GM12878 (cell line): ENCODE data around the gene EHMT2. TPM values are rescaled to one million over a fixed set of nuclear protein-coding genes. Genes with fewer than 3 reads are reported as not detected.

ENCODE experiments used
- ATAC-seq: fragments of 200-7000 bp; cut with Tn5 transposase; 3 replicates; pipeline ENCODE4 v1.9.1; 2020; ENCODE audit warnings: mild to moderate bottlenecking, moderate library complexity
- Bru-seq: library from RNA; stranded (reverse); fragments of 400-500 nt; gene quantifications from one replicate; lab custom pipeline; 2021; lab: Mats Ljungman, UMichigan
- BruChase-seq, 2 experiments: library from RNA; stranded (reverse); fragments of 400-500 nt; gene quantifications; one replicate each; lab custom pipeline; 2021; lab: Mats Ljungman, UMichigan
- BruUV-seq: library from RNA; stranded (reverse); fragments of 400-500 nt; replicated peaks from 2 replicates; lab custom pipeline; 2021; lab: Mats Ljungman, UMichigan
- CTCF ChIA-PET: fragments of 300-600 bp; sonication (Branson Sonifier 250); formaldehyde crosslinking; extraction: SDS; loops from one replicate; lab custom pipeline; 2021; ENCODE audit warnings: inconsistent platforms; lab: Yijun Ruan, JAX
- POLR2A ChIA-PET: fragments of 350-600 bp; formaldehyde crosslinking; extraction: SDS; loops from one replicate; lab custom pipeline; 2021; ENCODE audit warnings: inconsistent platforms; lab: Charles Lee
- RAD21 ChIA-PET: fragments of 300-600 bp; sonication (Branson Sonifier 250); formaldehyde crosslinking; loops from one replicate; lab custom pipeline; 2023; ENCODE audit warnings: antibody characterized with exemption; ENCODE audit not compliant: unreplicated experiment; lab: Charles Lee
- SMC1A ChIA-PET: fragments of 300-600 bp; sonication (Branson Sonifier 250); formaldehyde crosslinking; loops from one replicate; lab custom pipeline; 2023; ENCODE audit not compliant: unreplicated experiment, uncharacterized antibody; lab: Charles Lee
- DNase-seq: peaks from one replicate; pipeline ENCODE4 v3.0.0-alpha.2; 2011; ENCODE audit warnings: low read depth, low spot score
- FAIRE-seq: peaks from 3 replicates; lab custom pipeline; 2011; peaks lifted over from hg19 to GRCh38; lab: Jason Lieb, UNC
- H2AFZ ChIP-seq: 2 replicates; pipeline ENCODE4 v1.6.0; 2011; ENCODE audit warnings: low read depth, low read length, control low read depth; ENCODE audit not compliant: control insufficient read depth
- H3K27ac ChIP-seq: 2 replicates; pipeline ENCODE4 v1.5.1; 2011; ENCODE audit warnings: control low read depth; ENCODE audit not compliant: control insufficient read depth, insufficient read depth
- H3K27me3 ChIP-seq, 2 experiments: replicated peaks in 1 of 2; 2 replicates each; pipeline versions ENCODE4 v1.6.0 to v1.6.1; 2011; ENCODE audit warnings: low read length in 1 of 2; ENCODE audit not compliant: control insufficient read depth in 2 of 2, insufficient read depth in 2 of 2
- H3K36me3 ChIP-seq, 2 experiments: 2 replicates each; pipeline ENCODE4 v1.5.1; 2011; ENCODE audit warnings: low read length in 1 of 2; ENCODE audit not compliant: control insufficient read depth in 2 of 2, insufficient read depth in 2 of 2
- H3K4me1 ChIP-seq: 2 replicates; pipeline ENCODE4 v1.6.1; 2011; ENCODE audit warnings: mild to moderate bottlenecking, low read length, moderate library complexity, mixed read lengths; ENCODE audit not compliant: control insufficient read depth, insufficient read depth
- H3K4me2 ChIP-seq: 2 replicates; pipeline ENCODE4 v1.6.0; 2011; ENCODE audit warnings: control low read depth; ENCODE audit not compliant: control insufficient read depth, insufficient read depth
- H3K4me3 ChIP-seq: fragments of 200-600 bp; sonication (generic); 2 replicates; pipeline ENCODE4 v1.5.1; 2016
- H3K79me2 ChIP-seq: 2 replicates; pipeline ENCODE4 v1.6.0; 2011; ENCODE audit warnings: low read length; ENCODE audit not compliant: control insufficient read depth, insufficient read depth
- H3K9ac ChIP-seq: 2 replicates; pipeline ENCODE4 v1.8.0; 2011; ENCODE audit warnings: low read length, control low read depth, mixed read lengths; ENCODE audit not compliant: control insufficient read depth, insufficient read depth
- H3K9me3 ChIP-seq: replicated peaks from 3 replicates; pipeline ENCODE4 v1.5.1; 2011; ENCODE audit warnings: mild to moderate bottlenecking, low read length; ENCODE audit not compliant: control insufficient read depth, insufficient read depth
- H4K20me1 ChIP-seq: 2 replicates; pipeline ENCODE4 v1.6.0; 2011; ENCODE audit not compliant: control insufficient read depth, insufficient read depth
- ASH2L ChIP-seq: fragments of 300-600, 200-600 bp; sonication (generic); IDR thresholded peaks from 2 replicates; pipeline ENCODE4 v1.6.1; 2017; ENCODE audit warnings: low read depth, mild to moderate bottlenecking, borderline replicate concordance
- ATF2 ChIP-seq: IDR thresholded peaks from 2 replicates; pipeline ENCODE4 v1.6.1; 2012; ENCODE audit warnings: low read length, inconsistent platforms
- CBFB ChIP-seq: IDR thresholded peaks from 2 replicates; pipeline ENCODE4 v1.6.1; 2016; ENCODE audit warnings: antibody characterized with exemption, low read depth
- CEBPB ChIP-seq, 2 experiments: fragments of 150-350 bp in 1 of 2; IDR thresholded peaks; 2 replicates each; pipeline ENCODE4 v1.6.1; 2012 to 2014; ENCODE audit warnings: low read depth in 2 of 2, low read length in 2 of 2, borderline replicate concordance in 1 of 2, inconsistent platforms in 1 of 2
- EED ChIP-seq: sonication (generic); IDR thresholded peaks from 2 replicates; pipeline ENCODE4 v1.6.1; 2016; ENCODE audit warnings: antibody characterized with exemption, low read depth
- GABPA ChIP-seq: IDR thresholded peaks from 2 replicates; pipeline ENCODE4 v1.6.1; 2014; ENCODE audit warnings: antibody characterized with exemption, low read depth, mild to moderate bottlenecking, inconsistent platforms
- IKZF1 ChIP-seq: fragments of 450-650 bp; conservative IDR thresholded peaks from 2 replicates; pipeline ENCODE4 v1.6.1; 2017; ENCODE audit warnings: antibody characterized with exemption, mild to moderate bottlenecking
- IRF4 ChIP-seq: IDR thresholded peaks from 2 replicates; pipeline ENCODE4 v1.6.1; 2011; ENCODE audit warnings: low read depth, low read length
- IRF5 ChIP-seq: fragments of 450-650 bp; IDR thresholded peaks from 2 replicates; pipeline ENCODE4 v1.6.1; 2017; ENCODE audit warnings: borderline replicate concordance
- MTA3 ChIP-seq: IDR thresholded peaks from 2 replicates; pipeline ENCODE4 v1.6.1; 2012; ENCODE audit warnings: low read length, inconsistent platforms, borderline replicate concordance
- MXI1 ChIP-seq: fragments of 150-350 bp; IDR thresholded peaks from 2 replicates; pipeline ENCODE4 v1.6.1; 2011; ENCODE audit warnings: low read depth, mild to moderate bottlenecking, inconsistent platforms, low read length, improper control_type of control experiment
- NBN ChIP-seq: fragments of 450-650 bp; IDR thresholded peaks from 2 replicates; pipeline ENCODE4 v1.6.1; 2016
- NFYB ChIP-seq: IDR thresholded peaks from 2 replicates; pipeline ENCODE4 v1.6.1; 2011; ENCODE audit warnings: low read depth, mild to moderate bottlenecking, low read length, improper control_type of control experiment, moderate library complexity; ENCODE audit not compliant: insufficient read depth
- STAT1 ChIP-seq: fragments of 450-650 bp; conservative IDR thresholded peaks from 2 replicates; pipeline ENCODE4 v1.6.1; 2014; ENCODE audit warnings: antibody characterized with exemption, mild to moderate bottlenecking
- WRNIP1 ChIP-seq: IDR thresholded peaks from 2 replicates; pipeline ENCODE4 v1.6.1; 2011; ENCODE audit warnings: low read depth, low read length, improper control_type of control experiment, borderline replicate concordance
- ZNF217 ChIP-seq: fragments of 450-650 bp; IDR thresholded peaks from 2 replicates; pipeline ENCODE4 v1.6.1; 2017; ENCODE audit warnings: antibody characterized with exemption, mild to moderate bottlenecking
- WGBS: methylation state at CpG from one replicate; pipeline ENCODE4 v1.1.6; 2016; ENCODE audit warnings: low lambda C conversion rate; ENCODE audit not compliant: insufficient replicate concordance, insufficient coverage; ENCODE audit errors: missing lambda C conversion rate; 5-methylcytosine and 5-hydroxymethylcytosine counted together
- in situ Hi-C: fragments of 300-500 bp; cut with MboI; formaldehyde crosslinking; loops from 9 replicates; pipeline ENCODE4 v1.14.3; 2018; ENCODE audit warnings: mixed read lengths
- intact Hi-C: fragments of 100-400 bp; cut with micrococcal nuclease; formaldehyde crosslinking; loops from one replicate; pipeline ENCODE4 v1.14.2; 2022; ENCODE audit not compliant: unreplicated experiment
- long read RNA-seq, 2 experiments: library from polyadenylated mRNA; unstranded; transcript quantifications; one replicate each; pipeline ENCODE4 v2.0.0, GENCODE V29; 2019 to 2020
- polyA minus RNA-seq, 3 experiments: library from RNA; depleted of rRNA, polyadenylated mRNA; stranded (reverse); fragments of >200 nt; gene quantifications; 2 replicates each; pipeline ENCODE4 v1.2.3, GENCODE V29; 2011
- polyA plus RNA-seq, 11 experiments: library from polyadenylated mRNA; depleted of rRNA in 4 of 11; unstranded in 6 of 11; stranded (reverse) in 5 of 11; fragments of >200 nt; fragmentation: Nextera tagmentation in 4 of 11; fragmentation: Illumina TruSeq in 1 of 11; extraction: Ambion mirVana in 4 of 11; extraction: Trizol in 1 of 11; gene quantifications; 1 replicate in 1 of 11; 2 replicates in 10 of 11; pipeline versions ENCODE4 v1.2.1 to v1.2.3, GENCODE V29; 2011 to 2016; ENCODE audit warnings: inconsistent platforms in 2 of 11, missing spikeins in 2 of 11, low read depth in 1 of 11
- total RNA-seq, 4 experiments: library from RNA; depleted of rRNA in 3 of 4; stranded (reverse); fragments of >200 nt in 3 of 4; fragmentation: Illumina TruSeq in 1 of 4; extraction: Trizol in 1 of 4; gene quantifications; 2 replicates each; pipeline versions ENCODE4 v1.2.1 to v1.2.3, GENCODE V29; 2013 to 2021

The EHMT2 gene
- 47.5 and 55.2 TPM in 2 replicates for total RNA-seq (2013; cell fraction: nucleolus; rRNA removed)
- total RNA-seq (2014; rRNA removed) (42.6 and 46.3 TPM in 2 replicates), total RNA-seq (2014; rRNA removed; fragmentation: Illumina TruSeq; extraction: Trizol) (18.3 and 20.9 TPM in 2 replicates), total RNA-seq (2021) (50.3 and 53.2 TPM in 2 replicates), polyA plus RNA-seq (2011; rRNA removed) (17.9 and 31.5 TPM in 2 replicates), polyA plus RNA-seq (2014; fragmentation: Illumina TruSeq; extraction: Trizol) (13.4 and 32.5 TPM in 2 replicates), polyA plus RNA-seq (2014; fragmentation: Nextera tagmentation; extraction: Ambion mirVana) (1 to 10 TPM; 1.7 to 5.2 TPM), polyA plus RNA-seq (2014; rRNA removed) (40.1 and 41.0 TPM in 2 replicates), polyA plus RNA-seq (2016; fragmentation: Nextera tagmentation; extraction: Ambion mirVana) (10 to 100 TPM; 40.6 to 46.8 TPM), polyA minus RNA-seq (2011; rRNA and poly(A)+ RNA removed) (52.4 and 71.9 TPM in 2 replicates), Bru-seq, nascent RNA (percentile 62 among the genes with signal in this experiment), BruChase-seq, experiment 1, labeled RNA remaining after a 6-hour chase (percentile 81 among the genes with signal in this experiment), BruChase-seq, experiment 2, labeled RNA remaining after a 2-hour chase (percentile 74 among the genes with signal in this experiment)
- 23.2 TPM for polyA plus RNA-seq (2011; ENCODE audit: low read depth)
- 38.3 and 47.1 TPM in 2 replicates for polyA plus RNA-seq (2011; cell fraction: cytosol; rRNA removed)
- 134 and 176 TPM in 2 replicates for polyA plus RNA-seq (2011; cell fraction: nucleus; rRNA removed)
- polyA plus RNA-seq (2012): 41.2 and 41.8 TPM in 2 replicates
- polyA minus RNA-seq (2011; cell fraction: cytosol; rRNA and poly(A)+ RNA removed): 26.7 and 32.2 TPM in 2 replicates
- polyA minus RNA-seq (2011; cell fraction: nucleus; rRNA and poly(A)+ RNA removed): 17.5 and 29.8 TPM in 2 replicates
- long read RNA-seq, experiment 1, partial matches to known transcripts: 8 of 19 reads
- long read RNA-seq, experiment 1, other reads (novel, unspliced or antisense): 7 of 19 reads
- long read RNA-seq, experiment 2, partial matches to known transcripts: 4 of 6 reads
- long read RNA-seq, experiment 2, other reads (novel, unspliced or antisense): 2 of 6 reads

GRCh38 chr6:31897612-31898382 lies at the start of gene EHMT2:
TSS of gene EHMT2 (minus strand) at chr6:31897698. CDS start at chr6:31897677, 21 bp downstream.
- 1% methylated on average over 27 of the region's 49 CpGs for WGBS
- Histone ChIP-seq H4K20me1 (no peaks in the 10 kb centered on the region), H3K36me3 (peaks cover under 1 to 7% of the 10 kb centered on the region in 2 experiments; a peak in 3 of 4 replicates), H3K4me2 (peak within 1 kb of the TSS; percentile 97), H2AFZ (peak within 1 kb of the TSS; percentile 77), H3K4me3 (peak within 1 kb of the TSS; percentile 91), H3K27ac (peak within 1 kb of the TSS; percentile 70), H3K9me3 (no peaks in the 10 kb centered on the region), H3K4me1 (peaks cover 18% of the 10 kb centered on the region), H3K9ac (peak within 1 kb of the TSS; percentile 76), H3K79me2 (peaks cover 12% of the 10 kb centered on the region), H3K27me3 (no peaks in the 10 kb centered on the region)
- intact Hi-C loops: no loop called here
- ChIA-PET SMC1A (interaction anchor here (0.9 to 1.3 kb wide), 6 partner anchors 20 to 667 kb away, joined by 3 to 4 read pairs (median 3); partner anchors contain the start of genes NELFE, NEU1 and SKIC2), CTCF (interaction anchor here (0.7 to 1.5 kb wide), 7 partner anchors 14 to 247 kb away, joined by 3 to 9 read pairs (median 3); no protein-coding TSS in a partner anchor), POLR2A (interaction anchor here (0.6 to 1.9 kb wide), 17 partner anchors 9 to 948 kb away, joined by 3 to 9 read pairs (median 4); partner anchors contain the start of genes ABHD16A, ATF6B, FKBPL and LSM2), RAD21 (interaction anchor here (1.2 to 1.5 kb wide), 3 partner anchors 35 to 65 kb away, joined by 3 to 7 read pairs (median 3); partner anchors contain the start of gene NEU1)
- FAIRE-seq (peak; percentile 85), ATAC-seq (peak; percentile 81), DNase-seq (no peak)
- TSS peak; percentile 93 for BruUV-seq
- in situ Hi-C loops: no loop called here
- TF ChIP-seq MXI1 (peak; percentile 5; the same call in 1 of the 2 replicates), NFYB (no peak), ASH2L (no peak), MTA3 (peak; percentile 65; the same call in 1 of the 2 replicates), ATF2 (no peak), ZNF217 (no peak), WRNIP1 (no peak), EED (0 out of 2 replicates have a peak, but pooled peaks have one; percentile 18), NBN (0 out of 2 replicates have a peak, but pooled peaks have one; percentile 17), STAT1 (no peak), GABPA (no peak), IRF4 (0 out of 2 replicates have a peak, but pooled peaks have one; percentile 14), CEBPB (IDR thresholded peaks at IDR 0.05; ENCODE audit: borderline replicate concordance in 1 of 2, low read depth in 2 of 2, low read length in 2 of 2) (no peak), IRF5 (no peak), IKZF1 (peak; percentile 63), CBFB (0 out of 2 replicates have a peak, but pooled peaks have one; percentile 27)
